GM20000 (cell line): ENCODE measurements around the gene PRKAB1.

Experiments used
- DNase-seq: peaks from one replicate; pipeline ENCODE4 v3.0.0; 2012; ENCODE audit warnings: low spot score
- CTCF ChIP-seq: IDR thresholded peaks from 2 replicates; pipeline ENCODE4 v1.5.1; 2012; ENCODE audit warnings: mild to moderate bottlenecking, control low read depth; ENCODE audit errors: extremely low read depth, missing control alignments

Gene PRKAB1

GRCh38 chr12:119681111-119681510 lies 13.2 kb downstream of the PRKAB1 start:
- DNase-seq, result no peak
- TF ChIP-seq CTCF, result no peak

DNA sequence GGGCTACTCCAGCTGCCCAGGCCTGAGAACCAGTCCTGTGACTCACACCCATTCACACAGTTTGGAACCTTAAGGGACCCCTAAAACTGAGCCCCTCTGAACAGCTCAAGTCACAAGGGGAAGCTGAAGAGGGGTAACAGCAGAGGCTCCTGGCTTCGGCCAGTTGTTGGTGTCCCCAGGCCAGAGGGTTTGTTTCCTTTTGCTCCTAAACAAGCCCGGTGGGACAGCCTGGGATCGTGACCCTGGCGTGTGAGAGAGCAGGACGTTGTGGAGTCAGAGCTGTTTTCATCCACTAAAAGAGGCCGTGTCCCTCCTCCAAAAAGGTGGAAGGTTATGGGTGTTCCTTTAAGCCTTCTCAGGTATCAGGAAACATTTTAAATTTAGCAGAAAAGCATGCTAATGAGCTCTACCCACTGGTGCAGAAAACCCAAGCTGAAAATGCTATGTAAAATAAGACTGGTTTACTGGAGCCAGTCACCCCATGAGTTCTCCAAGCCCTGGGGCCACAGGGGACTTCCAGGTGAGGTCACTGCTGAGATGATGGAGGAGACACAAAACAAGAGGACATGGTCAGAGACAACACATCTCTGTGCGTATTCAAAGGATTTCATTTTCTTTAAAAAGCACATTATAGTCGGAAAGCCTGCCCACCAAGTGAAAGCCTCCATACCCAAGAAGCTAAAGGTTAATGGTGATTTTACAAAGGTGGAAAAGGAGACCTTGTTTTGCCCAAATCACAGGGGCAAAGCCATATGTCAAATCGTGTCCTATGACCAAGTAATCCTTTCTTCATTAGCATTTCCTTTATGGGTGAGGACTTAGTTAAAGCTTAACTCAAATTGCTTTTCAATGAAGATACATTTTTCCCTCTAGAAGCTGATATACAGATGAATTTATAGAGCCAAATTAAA lies 14.1 kb downstream of the PRKAB1 start:
- no peak for TF ChIP-seq CTCF
- peak; percentile 66 for DNase-seq

- no peak for TF ChIP-seq CTCF
- DNase-seq, result no peak
These were observed 14.8 kb downstream of the PRKAB1 start for GRCh38 chr12:119682639-119683252.

- DNase-seq, result no peak
- no peak for TF ChIP-seq CTCF
These were observed 15.5 kb downstream of the PRKAB1 start for GRCh38 chr12:119683413-119683812.

DNA sequence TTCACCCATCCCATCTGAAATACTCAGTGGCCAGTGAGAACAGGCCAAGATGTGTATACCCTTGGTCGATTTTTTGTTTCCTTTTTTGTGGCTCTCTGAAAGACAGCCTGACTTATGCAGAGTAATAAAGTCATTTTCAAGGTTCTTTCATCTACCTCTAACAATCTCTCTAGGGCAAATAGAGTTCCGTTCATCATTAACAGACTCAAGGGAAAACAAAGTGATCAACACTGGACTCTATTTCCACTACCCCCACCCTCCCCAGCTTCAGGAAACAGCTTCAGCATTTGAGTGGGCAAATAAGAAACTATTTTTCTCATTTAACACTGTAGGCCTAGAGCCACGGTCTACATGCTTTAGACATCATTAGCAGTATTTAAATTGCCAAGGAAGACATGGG lies 15.9 kb downstream of the PRKAB1 start:
- TF ChIP-seq CTCF, result no peak
- no peak for DNase-seq

DNA sequence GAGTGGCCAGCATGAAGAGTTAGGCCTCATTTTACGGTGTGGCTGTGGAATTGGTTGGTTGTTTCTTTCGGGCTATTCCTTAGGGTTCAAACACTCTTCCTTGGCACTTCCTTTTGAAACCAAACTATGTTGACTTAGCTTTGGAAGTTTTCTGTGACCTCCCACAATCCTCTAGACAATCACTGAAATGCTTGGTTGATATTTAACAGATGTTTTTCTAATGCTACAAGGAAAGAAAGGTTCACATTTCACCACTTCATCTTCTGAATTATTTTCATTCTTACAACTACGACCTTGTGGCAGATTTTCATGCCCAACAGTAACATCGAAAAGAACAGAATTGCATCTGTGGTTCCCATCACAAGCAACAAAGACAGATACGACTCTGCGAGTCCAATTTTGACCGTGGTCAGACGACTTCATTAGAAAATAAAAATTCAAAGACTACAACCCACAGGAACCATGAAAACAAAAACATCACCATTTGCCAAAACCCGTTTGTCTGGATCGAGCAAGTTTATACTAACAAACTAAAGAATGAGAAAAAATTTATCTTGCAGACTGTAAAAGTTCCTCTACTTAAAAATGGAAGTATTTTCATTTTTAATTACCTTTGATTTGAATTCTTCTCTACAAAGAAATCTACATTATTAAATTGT lies 16.9 kb downstream of the PRKAB1 start:
- no peak for TF ChIP-seq CTCF
- no peak for DNase-seq

GRCh38 chr12:119685375-119685774 lies 17.4 kb downstream of the PRKAB1 start:
- no peak for TF ChIP-seq CTCF
- no peak for DNase-seq
